NCI-H524 treated with DMSO at 0.1 percent for 48 hours (cell line): Measurements from ENCODE around the gene SLC25A29.
A peak's percentile ranks its signal among the peaks of the same experiment; 100 is the strongest.

Source experiments
- DNase-seq: peaks from one replicate; lab custom pipeline; 2025; lab: John Stamatoyannopoulos, UW

SLC25A29 gene

GRCh38 chr14:100332071-100332639 lies 25.9 kb upstream of the SLC25A29 start:
- DNase-seq, result no peak

GRCh38 chr14:100330388-100330931 lies 24.2 kb upstream of the SLC25A29 start:
- DNase-seq, result peak; percentile 58

- no peak for DNase-seq
Observed at GRCh38 chr14:100330007-100330344, 23.7 kb upstream of the SLC25A29 start.

- no peak for DNase-seq
Observed at GRCh38 chr14:100329233-100330006, 23.2 kb upstream of the SLC25A29 start.

- no peak for DNase-seq
Observed at GRCh38 chr14:100328495-100329163, 22.4 kb upstream of the SLC25A29 start.

DNA sequence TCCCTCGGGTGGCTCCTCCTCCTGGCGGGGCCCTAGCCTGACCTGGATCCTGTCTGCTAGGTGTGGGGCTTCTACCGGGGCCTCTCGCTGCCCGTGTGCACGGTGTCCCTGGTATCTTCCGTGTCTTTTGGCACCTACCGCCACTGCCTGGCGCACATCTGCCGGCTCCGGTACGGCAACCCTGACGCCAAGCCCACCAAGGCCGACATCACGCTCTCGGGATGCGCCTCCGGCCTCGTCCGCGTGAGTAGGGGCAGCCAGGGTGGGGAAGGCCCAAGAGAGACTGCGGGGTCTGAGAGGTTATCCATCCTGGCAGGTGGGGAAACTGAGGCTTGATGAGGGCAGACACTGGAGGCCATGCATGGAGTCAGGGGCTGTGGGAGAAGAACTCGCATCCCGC lies 20.9 kb upstream of the SLC25A29 start:
- DNase-seq, result no peak

DNA sequence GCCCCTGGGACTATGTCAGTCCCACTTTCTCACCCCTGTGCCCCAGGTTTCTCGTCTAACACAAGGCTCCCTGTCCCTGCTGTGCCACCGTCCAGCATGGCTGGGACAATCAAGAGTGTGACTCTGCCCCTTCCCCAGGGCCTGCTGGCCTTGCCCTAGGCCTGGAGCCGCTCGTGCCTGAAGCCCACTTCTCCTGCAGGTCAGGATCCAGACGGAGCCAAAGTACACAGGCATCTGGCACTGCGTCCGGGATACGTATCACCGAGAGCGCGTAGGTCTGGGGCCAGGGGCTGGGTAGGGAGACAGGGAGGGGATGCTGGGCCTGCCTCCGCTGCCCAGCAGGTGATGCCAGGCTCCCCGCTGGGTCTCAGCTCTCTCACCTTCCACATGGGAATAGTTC lies 19.7 kb upstream of the SLC25A29 start:
- DNase-seq, result no peak

- no peak for DNase-seq
Observed at GRCh38 chr14:100325231-100325632, 19.0 kb upstream of the SLC25A29 start.

- DNase-seq, result no peak
Observed at GRCh38 chr14:100323942-100324307, 17.7 kb upstream of the SLC25A29 start.

GRCh38 chr14:100323121-100323941 lies 17.1 kb upstream of the SLC25A29 start, which contains the start of gene SLC25A47:
Gene SLC25A47, plus strand, starts transcription at chr14:100323339. Its CDS starts 76 bp downstream, at chr14:100323415.
- DNase-seq, result no peak

DNA sequence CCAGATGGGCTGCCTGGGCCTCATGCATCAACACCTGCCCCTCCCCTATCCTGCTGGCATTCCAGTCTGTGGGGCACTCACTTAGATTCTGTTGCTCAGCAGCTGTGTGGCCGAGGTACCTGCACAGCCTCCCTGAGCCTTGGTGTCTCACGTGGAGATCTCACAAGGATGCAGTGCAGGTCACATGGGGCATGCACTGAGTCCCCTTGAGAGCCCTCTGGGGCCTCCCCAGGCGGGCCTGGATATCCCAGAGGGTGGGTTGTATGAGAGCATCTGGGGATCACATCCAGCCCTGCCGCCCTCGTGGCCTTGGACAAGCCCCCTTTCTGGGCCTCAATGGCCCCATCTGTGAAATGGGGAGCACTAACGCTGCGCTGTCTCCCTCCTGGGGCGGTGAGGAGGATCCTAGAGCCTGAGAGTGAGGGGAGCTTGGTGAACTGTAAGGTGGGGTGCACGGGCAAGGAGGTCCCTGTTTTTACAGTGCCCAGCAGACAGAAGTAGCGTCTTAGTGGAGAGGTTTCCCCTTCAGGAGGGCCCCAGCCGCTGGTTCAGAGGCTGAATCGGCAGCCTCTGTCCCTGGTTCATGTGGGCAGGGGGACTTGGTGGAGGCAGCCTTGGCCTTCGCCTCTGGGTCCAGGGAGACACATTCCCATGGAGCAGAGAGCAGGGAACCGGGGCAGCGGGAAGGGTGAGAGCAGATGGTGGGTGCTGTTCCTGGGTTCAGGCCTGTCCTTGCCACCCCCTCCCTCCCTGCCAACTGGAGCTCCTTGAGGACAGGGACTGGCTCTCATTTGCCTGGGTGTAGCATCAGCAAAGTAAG lies 16.1 kb upstream of the SLC25A29 start:
- no peak for DNase-seq

GRCh38 chr14:100321473-100322137 lies 15.4 kb upstream of the SLC25A29 start:
- DNase-seq, result peak; percentile 73

GRCh38 chr14:100320157-100320856 lies 14.1 kb upstream of the SLC25A29 start:
- no peak for DNase-seq

DNA sequence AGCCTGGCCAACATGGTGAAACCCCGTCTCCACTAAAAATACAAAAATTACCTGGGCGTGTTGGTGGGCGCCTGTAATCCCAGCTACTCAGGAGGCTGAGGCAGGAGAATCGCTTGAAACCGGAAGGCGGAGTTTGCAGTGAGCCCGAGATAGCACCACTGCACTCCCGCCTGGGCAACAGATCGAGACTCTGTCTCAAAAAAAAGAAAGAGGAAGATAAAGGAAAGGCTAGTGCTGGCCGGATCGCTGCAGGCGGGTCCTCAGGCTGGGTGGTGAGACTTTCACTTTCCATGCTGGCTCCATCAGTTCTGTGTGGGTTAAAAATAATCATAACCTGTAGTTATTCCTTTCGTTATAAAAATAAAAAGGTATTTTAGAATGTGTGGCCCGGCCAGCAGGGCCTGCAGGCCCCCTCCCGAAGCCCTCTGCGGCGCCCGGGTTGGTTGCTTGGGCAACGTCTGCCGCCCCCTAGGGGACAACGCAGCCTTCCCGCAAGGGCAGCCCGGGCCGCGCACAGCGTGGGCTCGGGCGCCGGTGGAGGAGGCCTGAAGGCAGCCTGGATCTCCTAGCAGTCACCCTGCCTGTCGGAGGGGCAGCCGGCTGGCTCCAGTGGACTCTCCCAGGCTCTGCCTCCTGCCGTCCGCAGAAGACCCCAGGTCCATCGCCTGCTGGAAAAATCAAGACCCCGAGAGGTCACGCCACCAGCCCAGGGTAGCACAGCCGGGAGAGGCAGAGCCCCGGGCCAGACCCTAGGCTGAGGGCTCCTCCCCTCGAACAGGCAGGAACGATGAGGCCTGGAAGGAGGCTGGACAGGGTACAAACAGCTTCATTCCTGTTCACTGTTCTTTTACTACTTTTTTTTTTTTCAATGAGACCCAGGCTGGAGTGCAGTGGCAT lies 11.9 kb upstream of the SLC25A29 start:
- no peak for DNase-seq

DNA sequence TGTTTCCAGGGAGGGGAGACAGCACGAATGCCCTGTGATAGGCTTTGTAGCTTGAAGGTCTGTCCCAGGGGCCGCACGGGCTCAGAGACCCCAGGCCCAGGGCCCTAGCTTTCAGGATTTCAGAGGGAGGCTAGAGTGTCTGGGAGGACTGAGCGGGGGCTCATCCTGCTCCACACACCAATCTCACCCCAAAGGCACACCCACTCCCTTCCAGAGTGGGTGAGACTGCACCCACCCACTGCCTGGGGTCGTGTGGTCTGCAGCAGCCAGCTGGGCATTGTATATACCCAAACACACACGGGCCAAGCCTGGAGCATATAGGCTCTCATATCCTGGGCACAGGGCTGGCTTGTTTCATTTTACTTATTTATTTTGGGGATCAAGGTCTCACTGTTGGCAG lies 11.1 kb upstream of the SLC25A29 start:
- no peak for DNase-seq

DNA sequence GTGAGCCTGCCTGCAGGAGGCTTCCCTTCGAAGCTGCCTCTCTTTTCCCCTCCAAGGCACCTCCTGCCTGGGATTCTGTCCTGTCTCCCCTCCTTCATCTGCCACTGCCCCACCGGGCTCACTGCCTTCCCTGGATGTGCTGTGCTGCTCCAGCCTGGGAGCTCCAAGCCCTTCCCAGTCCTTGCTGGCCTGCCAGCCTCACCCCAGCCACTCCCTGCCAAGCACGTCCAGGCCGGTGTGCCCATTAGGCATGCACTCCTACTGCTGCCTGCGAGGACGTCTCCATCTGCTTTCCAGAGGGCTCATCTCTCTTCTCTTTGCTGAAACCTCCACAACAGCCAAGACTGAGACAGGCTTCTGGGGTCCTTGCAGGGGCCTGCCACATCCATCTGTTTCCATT lies 8.5 kb upstream of the SLC25A29 start:
- no peak for DNase-seq

- no peak for DNase-seq
Observed at GRCh38 chr14:100313464-100314230, 7.4 kb upstream of the SLC25A29 start.

GRCh38 chr14:100312877-100313400 lies 6.7 kb upstream of the SLC25A29 start:
- no peak for DNase-seq
